Astrocyte (in vitro differentiated cells and primary cell): ENCODE data around the gene KCNG4. TPM values are rescaled to one million over a fixed set of nuclear protein-coding genes. Genes with fewer than 3 reads are reported as not detected.

Experiments used
- DNase-seq: peaks from one replicate; pipeline ENCODE4 v3.0.0-alpha.2; 2010; ENCODE audit warnings: low read depth
- FAIRE-seq: peaks from 2 replicates; lab custom pipeline; 2011; peaks lifted over from hg19 to GRCh38; lab: Jason Lieb, UNC
- H2AFZ ChIP-seq: 2 replicates; pipeline ENCODE4 v1.6.0; 2012; ENCODE audit warnings: low read depth, low read length, inconsistent platforms
- H3K27ac ChIP-seq: 2 replicates; pipeline ENCODE4 v1.5.1; 2011; ENCODE audit warnings: low read depth, low read length, inconsistent platforms
- H3K27me3 ChIP-seq: 2 replicates; pipeline ENCODE4 v1.6.0; 2011; ENCODE audit warnings: low read length, inconsistent platforms; ENCODE audit not compliant: insufficient read depth
- H3K36me3 ChIP-seq: 2 replicates; pipeline ENCODE4 v1.5.1; 2011; ENCODE audit warnings: low read length, inconsistent platforms; ENCODE audit not compliant: insufficient read depth
- H3K4me1 ChIP-seq: 2 replicates; pipeline ENCODE4 v1.5.1; 2011; ENCODE audit warnings: low read length, inconsistent platforms; ENCODE audit not compliant: insufficient read depth
- H3K4me2 ChIP-seq: 2 replicates; pipeline ENCODE4 v1.6.0; 2012; ENCODE audit warnings: low read length, inconsistent platforms
- H3K4me3 ChIP-seq: 2 replicates; pipeline ENCODE4 v1.5.1; 2011; ENCODE audit warnings: low read depth, mild to moderate bottlenecking, low read length, inconsistent platforms; ENCODE audit not compliant: insufficient read depth
- H3K79me2 ChIP-seq: 2 replicates; pipeline ENCODE4 v1.6.0; 2012; ENCODE audit warnings: mild to moderate bottlenecking, low read length, inconsistent platforms; ENCODE audit not compliant: insufficient read depth
- H3K9ac ChIP-seq: 2 replicates; pipeline ENCODE4 v1.6.0; 2012; ENCODE audit warnings: mild to moderate bottlenecking, low read length, inconsistent platforms
- H3K9me3 ChIP-seq: 2 replicates; pipeline ENCODE4 v1.5.1; 2012; ENCODE audit warnings: low read depth, mild to moderate bottlenecking, low read length, inconsistent platforms; ENCODE audit not compliant: insufficient read depth
- H4K20me1 ChIP-seq: 2 replicates; pipeline ENCODE4 v1.6.0; 2012; ENCODE audit warnings: low read length, inconsistent platforms; ENCODE audit not compliant: insufficient read depth
- H3K27ac Mint-ChIP-seq: one replicate; pipeline ENCODE4 v1.8.0; 2021; ENCODE audit warnings: mild to moderate bottlenecking, mixed read lengths; ENCODE audit not compliant: unreplicated experiment
- H3K27me3 Mint-ChIP-seq: one replicate; pipeline ENCODE4 v1.8.0; 2021; ENCODE audit warnings: low read depth, mixed read lengths; ENCODE audit not compliant: unreplicated experiment
- H3K36me3 Mint-ChIP-seq: one replicate; pipeline ENCODE4 v1.8.0; 2021; ENCODE audit warnings: low read depth, mixed read lengths; ENCODE audit not compliant: unreplicated experiment
- H3K4me1 Mint-ChIP-seq: one replicate; pipeline ENCODE4 v1.8.0; 2021; ENCODE audit warnings: low read depth, mixed read lengths; ENCODE audit not compliant: unreplicated experiment
- H3K4me3 Mint-ChIP-seq: one replicate; pipeline ENCODE4 v1.8.0; 2021; ENCODE audit warnings: mild to moderate bottlenecking, moderate library complexity, mixed read lengths; ENCODE audit not compliant: unreplicated experiment
- H3K9me3 Mint-ChIP-seq: one replicate; pipeline ENCODE4 v1.8.0; 2021; ENCODE audit warnings: mild to moderate bottlenecking, mixed read lengths; ENCODE audit not compliant: unreplicated experiment
- EZH2 ChIP-seq: IDR thresholded peaks from 2 replicates; pipeline ENCODE4 v1.6.1; 2012; ENCODE audit warnings: mild to moderate bottlenecking, low read length, inconsistent platforms; ENCODE audit not compliant: insufficient read depth
- total RNA-seq: library from RNA; stranded (reverse); gene quantifications from 2 replicates; pipeline ENCODE4 v1.2.1, GENCODE V29; 2021
- TF ChIP-seq, protein P1 (sequence below): IDR thresholded peaks from 2 replicates; pipeline ENCODE4 v1.5.1; 2011; ENCODE audit warnings: low read depth, mild to moderate bottlenecking, inconsistent platforms, low read length, moderate library complexity; ENCODE audit not compliant: insufficient read depth

Gene KCNG4
- total RNA-seq, 1 donor from 2014 or later: not detected

DNA sequence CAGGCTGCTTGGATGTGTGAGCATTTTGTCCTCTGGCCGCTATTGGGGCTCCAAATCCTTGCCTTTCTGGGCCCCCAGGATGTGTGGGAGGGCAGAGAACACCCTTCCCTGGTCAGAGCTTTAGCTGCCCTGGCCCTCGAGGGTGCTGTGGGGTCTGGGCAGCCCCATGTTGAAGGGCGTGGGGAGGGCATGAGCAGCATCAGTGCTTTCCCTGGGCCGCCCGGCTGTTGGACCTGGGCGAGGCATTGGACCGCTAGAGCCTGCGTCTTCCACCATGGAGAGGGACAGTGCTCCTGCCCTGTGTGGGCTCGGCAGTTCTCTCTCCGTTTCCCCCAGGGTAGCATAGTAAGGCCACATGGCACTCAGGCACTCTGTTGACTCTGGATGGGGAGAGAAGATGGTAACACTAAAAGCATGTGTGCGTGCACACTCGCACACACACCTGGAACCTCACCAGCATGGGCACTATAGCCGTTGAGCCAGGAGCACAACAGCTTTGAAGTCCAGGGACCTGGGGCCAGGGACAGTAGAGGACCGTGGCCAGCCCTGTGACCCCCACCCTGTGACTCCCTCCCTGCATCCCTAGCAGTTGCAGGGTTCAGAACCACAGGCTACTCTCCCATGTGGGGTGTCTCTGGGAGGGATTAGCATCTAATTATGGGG, 42.2 kb downstream of the KCNG4 start:
- no peaks in the 10 kb centered on the region for H3K79me2 ChIP-seq
- H3K27ac ChIP-seq: no peak overlapping the region
- DNase-seq (no peak), FAIRE-seq (no peak)
- peaks cover 6% of the 10 kb centered on the region for H3K27me3 ChIP-seq
- no peaks in the 10 kb centered on the region for H3K36me3 Mint-ChIP-seq
- no peak overlapping the region for H3K9ac ChIP-seq
- no peak overlapping the region for H3K4me3 ChIP-seq
- no peak overlapping the region for H3K4me3 Mint-ChIP-seq
- H3K9me3 Mint-ChIP-seq: no peaks in the 10 kb centered on the region
- H3K36me3 ChIP-seq: no peaks in the 10 kb centered on the region
- H3K27me3 Mint-ChIP-seq: peaks cover 22% of the 10 kb centered on the region
- H3K27ac Mint-ChIP-seq: no peak overlapping the region
- TF ChIP-seq, protein P1, sequence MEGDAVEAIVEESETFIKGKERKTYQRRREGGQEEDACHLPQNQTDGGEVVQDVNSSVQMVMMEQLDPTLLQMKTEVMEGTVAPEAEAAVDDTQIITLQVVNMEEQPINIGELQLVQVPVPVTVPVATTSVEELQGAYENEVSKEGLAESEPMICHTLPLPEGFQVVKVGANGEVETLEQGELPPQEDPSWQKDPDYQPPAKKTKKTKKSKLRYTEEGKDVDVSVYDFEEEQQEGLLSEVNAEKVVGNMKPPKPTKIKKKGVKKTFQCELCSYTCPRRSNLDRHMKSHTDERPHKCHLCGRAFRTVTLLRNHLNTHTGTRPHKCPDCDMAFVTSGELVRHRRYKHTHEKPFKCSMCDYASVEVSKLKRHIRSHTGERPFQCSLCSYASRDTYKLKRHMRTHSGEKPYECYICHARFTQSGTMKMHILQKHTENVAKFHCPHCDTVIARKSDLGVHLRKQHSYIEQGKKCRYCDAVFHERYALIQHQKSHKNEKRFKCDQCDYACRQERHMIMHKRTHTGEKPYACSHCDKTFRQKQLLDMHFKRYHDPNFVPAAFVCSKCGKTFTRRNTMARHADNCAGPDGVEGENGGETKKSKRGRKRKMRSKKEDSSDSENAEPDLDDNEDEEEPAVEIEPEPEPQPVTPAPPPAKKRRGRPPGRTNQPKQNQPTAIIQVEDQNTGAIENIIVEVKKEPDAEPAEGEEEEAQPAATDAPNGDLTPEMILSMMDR: no peak
- no peak for TF ChIP-seq EZH2
- H3K4me1 Mint-ChIP-seq: no peaks in the 10 kb centered on the region
- H4K20me1 ChIP-seq: no peaks in the 10 kb centered on the region
- H3K4me2 ChIP-seq: no peak overlapping the region
- peaks cover 4% of the 10 kb centered on the region for H3K4me1 ChIP-seq
- no peaks in the 10 kb centered on the region for H3K9me3 ChIP-seq
- no peak overlapping the region for H2AFZ ChIP-seq

DNA sequence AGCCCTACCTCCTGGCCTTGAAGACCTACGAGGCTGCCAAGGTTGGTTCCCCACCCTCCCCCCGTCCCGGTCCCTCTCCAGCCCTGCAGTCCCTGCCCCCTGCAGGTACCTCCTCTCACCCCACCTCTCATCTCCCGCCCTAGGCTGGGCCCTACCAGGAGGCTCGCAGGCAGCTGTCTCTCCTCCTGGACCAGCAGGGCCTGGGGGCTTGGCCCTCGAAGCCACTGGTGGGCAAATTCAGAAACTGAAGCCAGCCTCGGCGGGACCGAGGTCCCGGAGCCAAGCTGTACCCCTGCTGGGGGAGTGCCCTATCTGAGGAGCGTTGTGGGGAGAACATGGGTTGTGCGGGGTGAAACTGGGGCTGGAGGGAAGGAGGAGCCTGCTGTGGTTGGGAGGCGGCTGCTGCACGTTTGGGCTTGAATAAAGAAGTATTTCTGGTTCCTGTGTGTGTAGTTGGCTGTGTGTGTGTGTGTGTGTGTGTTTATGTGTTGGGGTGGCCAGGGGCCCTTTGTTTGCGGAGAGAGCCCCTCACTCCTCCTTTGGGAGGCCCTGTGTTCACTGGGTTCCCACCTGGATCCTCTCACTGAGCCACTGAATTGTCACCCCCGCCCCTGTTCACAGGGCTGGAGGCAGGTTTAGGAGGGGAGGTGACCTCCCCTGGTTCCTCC, 43.0 kb downstream of the KCNG4 start:
- Mint-ChIP-seq H3K4me3 (no peak overlapping the region), H3K27ac (no peak overlapping the region), H3K4me1 (no peaks in the 10 kb centered on the region), H3K27me3 (peaks cover 20% of the 10 kb centered on the region), H3K9me3 (no peaks in the 10 kb centered on the region), H3K36me3 (no peaks in the 10 kb centered on the region)
- Histone ChIP-seq H3K9ac (no peak overlapping the region), H3K4me3 (no peak overlapping the region), H3K79me2 (no peaks in the 10 kb centered on the region), H3K27ac (no peak overlapping the region), H3K36me3 (no peaks in the 10 kb centered on the region), H3K9me3 (no peaks in the 10 kb centered on the region), H3K27me3 (peaks cover 6% of the 10 kb centered on the region), H3K4me1 (peaks cover 4% of the 10 kb centered on the region), H4K20me1 (no peaks in the 10 kb centered on the region), H3K4me2 (no peak overlapping the region), H2AFZ (no peak overlapping the region)
- DNase-seq (no peak), FAIRE-seq (no peak)
- no peak for TF ChIP-seq EZH2
- TF ChIP-seq, protein P1: no peak

DNA sequence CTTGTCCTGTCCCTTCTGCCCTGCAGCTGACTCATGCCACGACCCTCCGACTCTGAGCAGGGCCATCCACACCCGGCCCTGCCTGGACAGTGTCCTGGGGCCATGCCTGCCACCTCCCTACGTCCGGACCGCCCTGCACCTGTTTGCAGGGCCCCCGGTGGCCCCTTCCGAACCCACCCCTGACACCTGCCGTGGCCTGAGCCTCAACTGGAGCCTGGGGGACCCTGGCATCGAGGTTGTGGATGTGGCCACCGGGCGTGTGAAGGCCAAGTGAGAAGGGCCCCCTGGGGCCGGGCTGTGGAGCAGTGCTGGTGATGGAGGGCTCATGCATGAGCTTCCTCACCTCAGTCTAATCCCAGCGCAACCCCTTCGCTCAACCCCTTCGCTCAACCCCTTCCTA, 43.7 kb downstream of the KCNG4 start:
- Mint-ChIP-seq H3K9me3 (no peaks in the 10 kb centered on the region), H3K27ac (no peak overlapping the region), H3K27me3 (peaks cover 20% of the 10 kb centered on the region), H3K4me1 (no peaks in the 10 kb centered on the region), H3K4me3 (no peak overlapping the region), H3K36me3 (no peaks in the 10 kb centered on the region)
- Histone ChIP-seq H3K4me1 (peaks cover 4% of the 10 kb centered on the region), H3K4me2 (no peak overlapping the region), H3K27me3 (peaks cover 6% of the 10 kb centered on the region), H3K4me3 (no peak overlapping the region), H3K79me2 (no peaks in the 10 kb centered on the region), H3K27ac (no peak overlapping the region), H2AFZ (no peak overlapping the region), H4K20me1 (no peaks in the 10 kb centered on the region), H3K9me3 (no peaks in the 10 kb centered on the region), H3K9ac (no peak overlapping the region), H3K36me3 (no peaks in the 10 kb centered on the region)
- DNase-seq (no peak), FAIRE-seq (no peak)
- TF ChIP-seq, protein P1: no peak
- TF ChIP-seq EZH2: no peak
